MM.1S (cell line): ENCODE data around the gene SPATA13.

Source experiments
- DNase-seq: peaks from one replicate; pipeline ENCODE4 v3.0.0-alpha.2; 2015
- H2AFZ ChIP-seq: fragments of 300-600 bp; sonication (generic); 2 replicates; pipeline ENCODE4 v1.6.0; 2016; ENCODE audit warnings: antibody characterized with exemption, low read length
- H3F3A ChIP-seq: fragments of 300-600 bp; sonication (generic); 2 replicates; pipeline ENCODE4 v1.6.1; 2016; ENCODE audit warnings: mild to moderate bottlenecking, antibody characterized with exemption, low read length, moderate library complexity, mixed read lengths; ENCODE audit not compliant: insufficient read depth
- H3K27ac ChIP-seq: fragments of 300-600 bp; sonication (generic); 2 replicates; pipeline ENCODE4 v1.5.1; 2016; ENCODE audit warnings: mild to moderate bottlenecking, low read length
- H3K27me3 ChIP-seq: fragments of 300-600 bp; sonication (generic); replicated peaks from 2 replicates; pipeline ENCODE4 v1.6.0; 2016; ENCODE audit warnings: low read length; ENCODE audit not compliant: insufficient read depth
- H3K36me3 ChIP-seq: fragments of 300-600 bp; sonication (generic); replicated peaks from 2 replicates; pipeline ENCODE4 v1.6.1; 2016; ENCODE audit warnings: mild to moderate bottlenecking, low read length, mixed read lengths; ENCODE audit not compliant: insufficient read depth
- H3K4me1 ChIP-seq: fragments of 300-600 bp; sonication (generic); 2 replicates; pipeline ENCODE4 v1.6.1; 2016; ENCODE audit warnings: low read length, mixed read lengths
- H3K4me2 ChIP-seq: fragments of 300-600 bp; sonication (generic); 2 replicates; pipeline ENCODE4 v1.6.0; 2016; ENCODE audit warnings: low read depth, low read length
- H3K4me3 ChIP-seq: fragments of 300-600 bp; sonication (generic); 2 replicates; pipeline ENCODE4 v1.5.1; 2016; ENCODE audit warnings: low read length, mixed read lengths
- H3K79me2 ChIP-seq: fragments of 300-600 bp; sonication (generic); 2 replicates; pipeline ENCODE4 v1.6.1; 2016; ENCODE audit warnings: mixed run types, low read length, mixed read lengths
- H3K9ac ChIP-seq: fragments of 300-600 bp; sonication (generic); 2 replicates; pipeline ENCODE4 v1.6.1; 2016; ENCODE audit warnings: low read length, mixed read lengths
- H3K9me2 ChIP-seq: fragments of 300-600 bp; sonication (generic); replicated peaks from 2 replicates; pipeline ENCODE4 v1.6.1; 2016; ENCODE audit warnings: mild to moderate bottlenecking, low read length, mixed read lengths; ENCODE audit not compliant: insufficient read depth
- H3K9me3 ChIP-seq: fragments of 300-600 bp; sonication (generic); replicated peaks from 2 replicates; pipeline ENCODE4 v1.6.1; 2016; ENCODE audit warnings: mild to moderate bottlenecking, low read length, mixed read lengths; ENCODE audit not compliant: insufficient read depth
- H4K20me1 ChIP-seq: fragments of 300-600 bp; sonication (generic); 2 replicates; pipeline ENCODE4 v1.6.1; 2016; ENCODE audit warnings: mild to moderate bottlenecking, low read length, moderate library complexity, mixed read lengths; ENCODE audit not compliant: insufficient read depth
- EZH2 ChIP-seq: fragments of 300-600 bp; sonication (generic); optimal IDR thresholded peaks from 2 replicates; pipeline ENCODE3; 2017; ENCODE audit warnings: low read depth, mild to moderate bottlenecking, antibody characterized with exemption, low read length, mixed read lengths
- EZH2phosphoT487 ChIP-seq: fragments of 300-600 bp; sonication (generic); IDR thresholded peaks from 2 replicates; pipeline ENCODE4 v1.6.1; 2018; ENCODE audit warnings: antibody characterized with exemption, low read length
- TF ChIP-seq, protein P1 (sequence below): fragments of 300-600 bp; sonication (generic); IDR thresholded peaks from 2 replicates; pipeline ENCODE4 v1.5.1; 2016; ENCODE audit warnings: antibody characterized with exemption, low read length, mixed read lengths

SPATA13 gene

GRCh38 chr13:24196593-24197197, 36.2 kb downstream of the SPATA13 start:
- Histone ChIP-seq H4K20me1 (no peaks in the 10 kb centered on the region), H3K79me2 (no peaks in the 10 kb centered on the region), H3K36me3 (no peaks in the 10 kb centered on the region), H3K9ac (no peak overlapping the region), H3F3A (no peaks in the 10 kb centered on the region), H3K4me2 (no peak overlapping the region), H3K27ac (no peak overlapping the region), H3K27me3 (no peaks in the 10 kb centered on the region), H2AFZ (no peak overlapping the region), H3K4me1 (no peaks in the 10 kb centered on the region), H3K9me2 (no peaks in the 10 kb centered on the region), H3K4me3 (no peak overlapping the region), H3K9me3 (no peaks in the 10 kb centered on the region)
- DNase-seq, result no peak
- TF ChIP-seq EZH2 (no peak), EZH2phosphoT487 (no peak)
- TF ChIP-seq, protein P1, sequence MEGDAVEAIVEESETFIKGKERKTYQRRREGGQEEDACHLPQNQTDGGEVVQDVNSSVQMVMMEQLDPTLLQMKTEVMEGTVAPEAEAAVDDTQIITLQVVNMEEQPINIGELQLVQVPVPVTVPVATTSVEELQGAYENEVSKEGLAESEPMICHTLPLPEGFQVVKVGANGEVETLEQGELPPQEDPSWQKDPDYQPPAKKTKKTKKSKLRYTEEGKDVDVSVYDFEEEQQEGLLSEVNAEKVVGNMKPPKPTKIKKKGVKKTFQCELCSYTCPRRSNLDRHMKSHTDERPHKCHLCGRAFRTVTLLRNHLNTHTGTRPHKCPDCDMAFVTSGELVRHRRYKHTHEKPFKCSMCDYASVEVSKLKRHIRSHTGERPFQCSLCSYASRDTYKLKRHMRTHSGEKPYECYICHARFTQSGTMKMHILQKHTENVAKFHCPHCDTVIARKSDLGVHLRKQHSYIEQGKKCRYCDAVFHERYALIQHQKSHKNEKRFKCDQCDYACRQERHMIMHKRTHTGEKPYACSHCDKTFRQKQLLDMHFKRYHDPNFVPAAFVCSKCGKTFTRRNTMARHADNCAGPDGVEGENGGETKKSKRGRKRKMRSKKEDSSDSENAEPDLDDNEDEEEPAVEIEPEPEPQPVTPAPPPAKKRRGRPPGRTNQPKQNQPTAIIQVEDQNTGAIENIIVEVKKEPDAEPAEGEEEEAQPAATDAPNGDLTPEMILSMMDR, result no peak

DNA sequence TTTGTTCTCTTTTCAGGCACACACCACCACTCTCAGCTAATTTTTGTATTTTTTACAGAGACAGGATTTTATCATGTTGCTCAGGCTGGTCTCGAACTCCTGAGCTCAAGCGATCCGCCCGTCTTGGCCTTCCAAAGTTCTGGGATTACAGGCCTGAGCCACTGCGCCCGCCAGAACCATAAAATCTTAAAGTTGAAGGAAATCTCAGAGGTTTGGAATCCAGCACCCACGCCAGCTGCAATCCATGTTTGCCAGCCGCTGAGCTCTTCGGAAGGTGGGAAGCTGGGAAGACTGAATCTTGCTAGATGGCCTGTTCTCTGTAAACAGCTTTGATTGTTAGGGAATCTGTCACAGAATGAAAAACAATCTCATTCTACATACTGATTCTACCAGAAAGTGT, 38.5 kb downstream of the SPATA13 start:
- H3K27me3 ChIP-seq, result no peaks in the 10 kb centered on the region
- H3K9me2 ChIP-seq, result no peaks in the 10 kb centered on the region
- H3K79me2 ChIP-seq, result no peaks in the 10 kb centered on the region
- no peak for DNase-seq
- no peaks in the 10 kb centered on the region for H3K9me3 ChIP-seq
- no peak overlapping the region for H3K9ac ChIP-seq
- no peaks in the 10 kb centered on the region for H3K36me3 ChIP-seq
- no peak overlapping the region for H3K4me3 ChIP-seq
- H4K20me1 ChIP-seq, result no peaks in the 10 kb centered on the region
- TF ChIP-seq EZH2phosphoT487 (no peak), EZH2 (no peak)
- TF ChIP-seq, protein P1, result no peak
- H3K4me1 ChIP-seq, result peaks cover 5% of the 10 kb centered on the region; the same call in 1 of the 2 replicates
- no peak overlapping the region for H2AFZ ChIP-seq
- no peak overlapping the region for H3K4me2 ChIP-seq
- H3K27ac ChIP-seq, result no peak overlapping the region
- no peaks in the 10 kb centered on the region for H3F3A ChIP-seq

GRCh38 chr13:24202215-24202614, 41.7 kb downstream of the SPATA13 start:
- no peak overlapping the region for H3K4me2 ChIP-seq
- no peak overlapping the region for H3K9ac ChIP-seq
- no peaks in the 10 kb centered on the region for H3K27me3 ChIP-seq
- no peaks in the 10 kb centered on the region for H3K79me2 ChIP-seq
- H3K4me1 ChIP-seq, result peaks cover 5% of the 10 kb centered on the region; the same call in 1 of the 2 replicates
- H3K36me3 ChIP-seq, result no peaks in the 10 kb centered on the region
- TF ChIP-seq, protein P1, result no peak
- TF ChIP-seq EZH2 (no peak), EZH2phosphoT487 (no peak)
- no peaks in the 10 kb centered on the region for H3K9me2 ChIP-seq
- no peaks in the 10 kb centered on the region for H3F3A ChIP-seq
- H3K27ac ChIP-seq, result no peak overlapping the region
- DNase-seq, result no peak
- no peak overlapping the region for H2AFZ ChIP-seq
- H3K4me3 ChIP-seq, result no peak overlapping the region
- no peaks in the 10 kb centered on the region for H3K9me3 ChIP-seq
- H4K20me1 ChIP-seq, result no peaks in the 10 kb centered on the region
